Mucosa of rectum (tissue), 2 donors: ENCODE results near the gene MXI1.

Experiments
- H3K27ac ChIP-seq, 2 donors: one replicate each; pipeline ENCODE4 v1.7.0; 2013; ENCODE audit warnings: inconsistent platforms in 2 of 2, low read depth in 2 of 2, low read length in 2 of 2
- H3K27me3 ChIP-seq, 2 donors: one replicate each; pipeline ENCODE4 v1.7.0; 2013; ENCODE audit warnings: low read length in 2 of 2; ENCODE audit not compliant: control insufficient read depth in 2 of 2, insufficient read depth in 2 of 2
- H3K36me3 ChIP-seq, 2 donors: one replicate each; pipeline ENCODE4 v1.7.0; 2013; ENCODE audit warnings: low read length in 2 of 2; ENCODE audit not compliant: control insufficient read depth in 2 of 2, insufficient read depth in 2 of 2
- H3K4me1 ChIP-seq, 2 donors: one replicate each; pipeline ENCODE4 v1.7.0; 2013; ENCODE audit warnings: low read length in 2 of 2, mild to moderate bottlenecking in 1 of 2; ENCODE audit not compliant: control insufficient read depth in 2 of 2, insufficient read depth in 2 of 2
- H3K4me3 ChIP-seq, 2 donors: one replicate each; pipeline ENCODE4 v1.7.0; 2013; ENCODE audit warnings: low read length in 2 of 2
- H3K9ac ChIP-seq, 2 donors: one replicate each; pipeline ENCODE4 v1.7.0; 2013; ENCODE audit warnings: low read length in 2 of 2, low read depth in 1 of 2, mild to moderate bottlenecking in 1 of 2
- H3K9me3 ChIP-seq, 2 donors: one replicate each; pipeline ENCODE4 v1.7.0; 2013; ENCODE audit warnings: low read length in 2 of 2; ENCODE audit not compliant: control insufficient read depth in 2 of 2
- donor health status: healthy.
- donor health status: Normal muscosa, but diverticular disease.

Gene MXI1

GRCh38 chr10:110168601-110169481 is 38.6 kb upstream of the MXI1 start:
- no peaks in the 10 kb centered on the region for H3K36me3 ChIP-seq
- H3K9me3 ChIP-seq = no peaks in the 10 kb centered on the region
- no peak overlapping the region for H3K27ac ChIP-seq
- peaks cover 5 to 6% of the 10 kb centered on the region in 2 donors for H3K4me1 ChIP-seq
- no peak overlapping the region for H3K9ac ChIP-seq
- H3K4me3 ChIP-seq = no peak overlapping the region
- peaks cover 13 to 22% of the 10 kb centered on the region in 2 donors for H3K27me3 ChIP-seq

- Histone ChIP-seq H3K9me3 (no peaks in the 10 kb centered on the region), H3K9ac (no peak overlapping the region), H3K27ac (no peak overlapping the region), H3K27me3 (peaks cover 13 to 22% of the 10 kb centered on the region in 2 donors), H3K4me1 (peaks cover 3 to 6% of the 10 kb centered on the region in 2 donors), H3K4me3 (no peak overlapping the region), H3K36me3 (no peaks in the 10 kb centered on the region)
These were observed 37.8 kb upstream of the MXI1 start for GRCh38 chr10:110169586-110169985.

- peaks cover 13 to 21% of the 10 kb centered on the region in 2 donors for H3K27me3 ChIP-seq
- peaks cover 3 to 6% of the 10 kb centered on the region in 2 donors for H3K4me1 ChIP-seq
- H3K27ac ChIP-seq = no peak overlapping the region
- H3K4me3 ChIP-seq = no peak overlapping the region
- H3K36me3 ChIP-seq = no peaks in the 10 kb centered on the region
- H3K9ac ChIP-seq = no peak overlapping the region
- no peaks in the 10 kb centered on the region for H3K9me3 ChIP-seq
These were observed 37.0 kb upstream of the MXI1 start for GRCh38 chr10:110170142-110170971.

- peaks cover 3 to 6% of the 10 kb centered on the region in 2 donors for H3K4me1 ChIP-seq
- H3K9me3 ChIP-seq = no peaks in the 10 kb centered on the region
- H3K27ac ChIP-seq = no peak overlapping the region
- no peak overlapping the region for H3K9ac ChIP-seq
- no peaks in the 10 kb centered on the region for H3K36me3 ChIP-seq
- H3K27me3 ChIP-seq = peaks cover 11 to 16% of the 10 kb centered on the region in 2 donors
- no peak overlapping the region for H3K4me3 ChIP-seq
These were observed 36.4 kb upstream of the MXI1 start for GRCh38 chr10:110171032-110171431.

GRCh38 chr10:110172155-110172554 is 35.2 kb upstream of the MXI1 start:
- Histone ChIP-seq H3K4me1 (peaks cover 3 to 6% of the 10 kb centered on the region in 2 donors), H3K9me3 (no peaks in the 10 kb centered on the region), H3K27ac (no peak overlapping the region), H3K36me3 (no peaks in the 10 kb centered on the region), H3K27me3 (peaks cover 9 to 16% of the 10 kb centered on the region in 2 donors), H3K4me3 (no peak overlapping the region), H3K9ac (no peak overlapping the region)

GRCh38 chr10:110174201-110174600 is 33.2 kb upstream of the MXI1 start:
- peaks cover 0 to 4% of the 10 kb centered on the region in 2 donors for H3K4me1 ChIP-seq
- H3K9ac ChIP-seq = no peak overlapping the region
- no peak overlapping the region for H3K27ac ChIP-seq
- no peaks in the 10 kb centered on the region for H3K9me3 ChIP-seq
- H3K36me3 ChIP-seq = no peaks in the 10 kb centered on the region
- H3K27me3 ChIP-seq = peaks cover 3 to 7% of the 10 kb centered on the region in 2 donors
- no peak overlapping the region for H3K4me3 ChIP-seq

GRCh38 chr10:110174816-110175215 is 32.6 kb upstream of the MXI1 start:
- no peaks in the 10 kb centered on the region for H3K36me3 ChIP-seq
- peaks cover 0 to 3% of the 10 kb centered on the region in 2 donors for H3K4me1 ChIP-seq
- H3K9me3 ChIP-seq = no peaks in the 10 kb centered on the region
- H3K4me3 ChIP-seq = no peak overlapping the region
- peaks cover under 1 to 7% of the 10 kb centered on the region in 2 donors for H3K27me3 ChIP-seq
- H3K27ac ChIP-seq = no peak overlapping the region
- H3K9ac ChIP-seq = no peak overlapping the region

GRCh38 chr10:110175406-110175805 is 32.0 kb upstream of the MXI1 start:
- Histone ChIP-seq H3K27me3 (peaks cover 0 to 5% of the 10 kb centered on the region in 2 donors), H3K9ac (no peak overlapping the region), H3K27ac (no peak overlapping the region), H3K4me3 (no peak overlapping the region), H3K4me1 (no peaks in the 10 kb centered on the region), H3K36me3 (no peaks in the 10 kb centered on the region), H3K9me3 (no peaks in the 10 kb centered on the region)

GRCh38 chr10:110176141-110177030 is 31.0 kb upstream of the MXI1 start:
- Histone ChIP-seq H3K4me3 (no peak overlapping the region), H3K9ac (no peak overlapping the region), H3K4me1 (no peaks in the 10 kb centered on the region)

More at GRCh38 chr10:110176141-110177030, 31.0 kb upstream of the MXI1 start:
- H3K9me3 ChIP-seq = no peaks in the 10 kb centered on the region
- no peak overlapping the region for H3K27ac ChIP-seq
- H3K36me3 ChIP-seq = no peaks in the 10 kb centered on the region
- H3K27me3 ChIP-seq = peaks cover 0 to 5% of the 10 kb centered on the region in 2 donors
